Activated CD4-positive, alpha-beta T cell treated with anti-CD3 and anti-CD28 coated beads, Interleukin-2, amount 50 U/mL, for 16 hours (primary cell): ENCODE measurements around the gene DDX6.
"Not testable (repeated sequence)": the region's sequence is repeated elsewhere in the genome, so short reads cannot be mapped to it uniquely, and the experiment has no call there.

Experiments used
- DNase-seq: peaks from one replicate; pipeline ENCODE4 v3.0.0-alpha.2; 2020

DDX6 gene

DNA sequence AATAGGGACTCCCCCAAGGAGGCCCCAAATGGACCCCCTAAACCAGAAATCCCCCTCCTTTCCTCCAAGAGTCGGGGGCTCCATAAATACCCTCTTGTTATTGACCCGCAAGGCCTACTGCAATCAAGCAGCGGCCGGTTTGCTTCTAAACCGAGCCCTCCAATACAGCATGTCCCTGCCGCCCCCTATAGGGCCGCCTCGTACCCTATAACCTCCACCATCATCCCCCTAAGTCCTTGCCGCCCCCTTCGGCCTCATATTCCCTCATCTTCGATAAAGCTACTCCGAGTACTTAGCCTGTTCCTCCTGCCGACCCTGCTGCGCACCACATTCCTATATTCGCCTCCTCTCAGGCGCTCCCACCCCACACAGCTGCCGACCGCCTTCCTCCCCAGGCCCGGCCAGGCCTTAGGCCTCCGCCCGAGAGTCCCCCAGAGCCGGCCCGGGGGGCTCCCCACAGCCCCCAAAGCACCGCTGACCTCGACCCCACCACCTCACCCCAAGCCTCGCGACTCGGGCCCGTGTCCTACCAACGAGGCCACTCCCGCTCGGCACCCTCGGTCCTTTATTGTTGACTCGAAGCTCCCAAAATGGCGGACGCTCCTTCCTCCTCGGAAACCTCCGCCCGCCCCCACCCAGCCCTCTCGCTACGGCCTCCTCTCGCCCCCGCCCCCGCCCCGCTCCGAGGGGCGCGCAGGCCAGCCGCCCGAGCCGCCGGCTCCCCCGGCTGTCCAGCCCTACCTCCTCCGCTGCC is 430 bp downstream of the DDX6 start:
- peak; percentile 52 for DNase-seq

GRCh38 chr11:118789501-118790356 is 1.2 kb downstream of the DDX6 start:
- DNase-seq: peak; percentile 55

DNA sequence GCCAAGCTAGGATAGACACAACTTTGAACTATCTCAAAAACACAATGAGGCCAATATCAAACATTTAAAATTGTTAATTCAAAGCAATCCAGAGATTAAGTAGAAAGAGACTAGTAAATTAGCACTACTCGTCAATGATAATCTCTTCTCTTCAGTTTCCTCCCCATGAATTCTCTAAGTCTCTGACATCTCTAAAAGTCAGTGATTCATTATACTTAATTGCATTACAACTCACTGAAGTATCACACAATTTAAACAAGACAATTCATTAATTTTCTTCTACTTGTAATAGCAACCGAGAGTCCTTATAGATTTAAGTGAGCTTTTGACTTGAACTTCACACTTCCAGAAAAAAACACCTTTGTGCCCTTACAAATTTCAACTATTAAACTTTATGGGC is 4.3 kb downstream of the DDX6 start:
- no peak for DNase-seq

DNA sequence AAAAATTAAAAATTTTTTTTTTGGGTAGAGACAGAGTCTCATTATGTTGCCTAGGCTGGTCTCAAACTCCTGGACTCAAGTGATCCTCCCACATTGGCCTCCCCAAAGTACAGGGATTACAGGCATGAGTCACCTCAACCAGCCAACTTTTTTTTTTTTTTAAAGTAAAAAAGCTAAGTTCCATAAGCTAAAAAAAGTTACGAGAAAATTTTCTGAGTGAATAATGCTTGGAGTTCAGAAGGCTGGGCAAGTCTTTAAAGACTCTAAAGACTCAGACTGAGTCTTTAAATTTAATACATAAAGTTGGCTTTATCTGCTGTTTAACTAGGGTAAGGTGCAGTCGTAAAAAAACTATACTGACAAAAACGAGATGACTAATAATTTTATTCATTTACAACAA is 5.6 kb downstream of the DDX6 start:
- peak; percentile 37 for DNase-seq

GRCh38 chr11:118783724-118784495 is 7.1 kb downstream of the DDX6 start:
- peak; percentile 12 for DNase-seq

GRCh38 chr11:118783324-118783723 is 7.6 kb downstream of the DDX6 start:
- DNase-seq: not testable (repeated sequence)

DNA sequence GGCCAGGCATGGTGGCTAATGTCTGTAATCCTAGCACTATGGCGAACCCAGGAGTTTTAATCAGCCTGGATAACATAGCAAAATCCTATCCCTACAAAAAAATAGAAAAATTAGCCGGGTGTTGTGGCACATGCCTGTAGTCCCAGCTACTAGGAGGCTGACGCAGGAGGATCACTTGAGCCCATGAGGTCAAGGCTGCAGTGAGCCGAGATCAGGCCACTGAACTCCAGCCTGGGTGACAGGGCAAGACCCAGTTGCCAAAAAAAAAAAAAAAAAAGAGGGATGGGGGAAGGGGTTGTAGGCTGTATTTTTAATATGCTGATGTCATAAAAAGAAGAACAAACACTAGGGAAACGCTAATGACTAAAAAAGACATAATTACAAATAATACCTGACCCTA is 12.1 kb downstream of the DDX6 start:
- DNase-seq: no peak

- no peak for DNase-seq
Measured at GRCh38 chr11:118774032-118774431, 16.9 kb downstream of the DDX6 start.

DNA sequence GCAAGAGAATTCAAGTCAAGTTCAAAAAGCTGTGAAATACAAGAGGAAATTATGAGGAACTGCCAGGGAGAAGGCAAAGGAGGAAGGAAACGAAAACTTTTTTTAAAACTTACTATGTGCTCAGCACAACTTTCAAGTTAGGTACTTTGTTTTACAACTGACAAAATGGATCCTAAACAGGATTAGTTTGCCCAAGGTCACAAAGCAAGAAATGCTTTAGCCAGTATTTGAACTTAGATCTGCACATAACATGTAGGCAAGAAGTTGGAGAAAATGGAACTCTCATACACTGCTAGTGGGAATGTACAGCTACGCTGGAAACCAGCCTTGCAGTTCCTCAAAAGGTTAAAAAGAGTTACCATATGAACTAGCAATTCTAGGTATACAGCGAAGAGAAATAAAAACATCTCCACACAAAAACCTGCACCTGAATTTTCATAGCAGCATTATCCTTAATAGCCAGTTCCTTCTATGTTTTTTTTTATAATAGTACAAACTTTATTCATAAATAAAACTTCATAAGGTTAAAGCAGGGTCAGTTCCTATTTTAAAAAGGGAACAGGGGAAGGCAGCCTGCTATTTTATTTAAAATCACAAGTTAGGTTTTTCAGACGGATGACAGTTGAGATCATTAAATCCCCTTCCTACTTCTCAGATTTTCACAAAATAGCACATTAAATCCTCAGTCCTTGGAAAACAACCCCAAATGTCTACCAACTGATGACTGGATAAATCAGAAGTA is 19.2 kb downstream of the DDX6 start:
- no peak for DNase-seq

GRCh38 chr11:118768690-118769089 is 22.3 kb downstream of the DDX6 start:
- DNase-seq: no peak

GRCh38 chr11:118766035-118766434 is 24.9 kb downstream of the DDX6 start:
- no peak for DNase-seq

DNA sequence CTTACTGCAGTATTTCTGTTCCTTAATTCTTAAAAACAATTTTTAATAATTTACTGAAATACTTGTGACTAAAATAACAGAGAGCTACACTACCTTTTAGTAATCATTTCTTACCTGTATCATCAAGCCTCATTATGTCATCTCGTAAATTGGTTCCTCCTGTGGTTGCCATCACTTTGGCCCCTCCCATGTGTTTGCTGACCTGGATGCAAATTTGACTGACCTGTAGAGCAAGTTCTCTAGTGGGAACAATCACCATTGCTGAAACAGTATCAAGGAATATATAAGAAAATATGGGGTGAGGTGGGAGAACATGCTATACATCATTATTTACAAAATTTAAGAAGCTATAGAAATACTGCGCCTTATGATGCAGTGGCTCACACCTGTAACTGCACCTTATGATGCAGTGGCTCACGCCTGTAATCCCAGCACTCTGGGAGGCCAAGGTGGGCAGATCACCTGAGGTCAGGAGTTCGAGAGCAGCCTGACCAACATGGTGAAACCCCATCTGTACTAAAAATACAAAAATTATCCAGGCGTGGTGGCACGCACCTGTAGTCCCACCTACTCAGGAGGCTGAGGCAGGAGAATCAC is 25.8 kb downstream of the DDX6 start:
- DNase-seq: not testable (repeated sequence)

DNA sequence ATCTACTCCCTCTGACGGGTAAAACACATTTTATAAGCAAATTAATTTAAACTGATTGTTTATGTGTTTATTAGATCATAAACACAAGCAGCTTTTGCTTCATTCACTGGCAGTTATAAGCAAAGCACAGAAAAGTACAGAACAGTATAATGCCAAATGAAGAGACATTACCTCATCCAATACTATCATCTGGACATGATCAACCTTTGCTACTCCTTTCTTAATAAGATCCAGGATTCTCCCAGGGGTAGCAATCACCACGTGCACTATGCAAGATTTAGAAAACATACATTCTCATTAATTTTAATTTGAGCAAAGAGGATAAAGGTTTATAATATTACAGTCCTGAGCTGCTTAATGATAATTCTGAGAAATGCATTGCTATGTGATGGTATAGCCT is 27.9 kb downstream of the DDX6 start:
- DNase-seq: no peak

DNA sequence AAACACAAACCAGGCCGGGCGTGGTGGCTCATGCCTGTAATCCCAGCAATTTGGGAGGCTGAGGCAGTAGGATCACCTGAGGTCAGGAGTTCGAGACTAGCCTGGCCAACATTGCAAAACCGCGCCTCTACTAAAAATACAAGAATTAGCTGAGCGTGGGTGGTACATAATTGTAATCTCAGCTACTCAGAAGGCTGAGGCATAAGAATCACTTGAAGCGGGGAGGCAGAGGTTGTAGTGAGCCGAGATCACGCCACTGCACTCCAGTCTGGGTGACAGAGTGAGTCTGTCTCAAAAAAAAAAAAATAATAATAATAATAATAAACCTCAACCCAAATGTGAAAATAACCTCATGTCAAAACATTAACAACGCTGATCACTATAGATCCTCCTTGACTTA is 29.0 kb downstream of the DDX6 start:
- DNase-seq: not testable (repeated sequence)

- no peak for DNase-seq
Measured at GRCh38 chr11:118757876-118758399, 33.0 kb downstream of the DDX6 start.

DNA sequence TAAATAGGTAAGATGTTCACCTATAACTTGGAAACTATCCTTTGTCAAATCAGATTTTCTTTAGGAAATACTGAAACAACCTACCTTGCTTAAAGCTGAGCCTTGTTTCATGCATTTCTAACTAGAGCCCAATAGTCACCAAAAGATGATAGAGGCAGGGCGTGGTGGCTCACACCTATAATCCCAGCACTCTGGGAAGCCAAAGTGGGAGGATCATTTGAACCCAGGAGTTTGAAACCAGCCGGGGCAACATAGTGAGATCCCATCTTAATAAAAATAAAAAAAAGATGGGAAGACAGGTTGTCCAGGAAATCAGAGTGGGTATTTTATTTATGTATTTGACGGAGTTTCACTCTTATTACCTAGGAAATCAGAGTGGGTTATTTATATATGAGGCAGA is 38.3 kb downstream of the DDX6 start:
- no peak for DNase-seq

DNA sequence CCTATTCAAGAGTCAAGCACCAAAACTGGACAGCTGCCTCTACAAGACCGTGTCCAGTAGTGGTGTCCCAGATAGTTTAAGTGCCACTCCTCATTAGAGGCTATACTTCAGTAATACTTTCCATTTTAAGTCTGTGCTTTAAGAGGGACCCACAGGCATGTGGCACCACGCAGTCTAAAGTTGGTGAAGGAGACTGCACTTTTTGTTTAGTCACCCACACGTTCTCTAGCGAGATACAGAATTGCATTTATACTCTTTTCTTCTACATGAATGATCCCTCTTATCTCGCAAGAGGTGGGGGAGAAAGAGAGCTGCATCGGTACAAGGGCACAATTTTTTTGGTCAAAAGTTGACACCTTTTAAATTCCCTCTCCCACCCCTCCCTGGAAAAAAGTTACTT is 41.5 kb downstream of the DDX6 start:
- DNase-seq: no peak

DNA sequence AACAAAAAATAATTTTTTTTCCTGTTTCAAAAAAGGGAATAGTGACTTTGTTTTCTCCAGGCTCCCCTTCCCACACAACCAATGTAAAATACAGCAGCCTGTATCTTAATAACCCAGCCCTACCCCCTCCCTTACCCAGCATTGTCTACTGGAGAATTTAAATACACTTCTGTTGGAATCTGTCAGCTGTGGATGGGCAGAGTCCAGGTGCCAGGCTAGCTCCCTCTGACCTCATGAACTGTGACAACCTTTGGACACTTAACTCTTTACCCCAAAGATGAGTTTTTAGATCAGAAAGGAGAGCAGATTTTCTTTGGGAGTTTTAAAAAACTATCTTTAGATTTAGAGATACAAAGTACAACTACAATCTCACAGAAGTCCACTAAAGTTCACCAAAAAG is 42.9 kb downstream of the DDX6 start:
- no peak for DNase-seq

DNA sequence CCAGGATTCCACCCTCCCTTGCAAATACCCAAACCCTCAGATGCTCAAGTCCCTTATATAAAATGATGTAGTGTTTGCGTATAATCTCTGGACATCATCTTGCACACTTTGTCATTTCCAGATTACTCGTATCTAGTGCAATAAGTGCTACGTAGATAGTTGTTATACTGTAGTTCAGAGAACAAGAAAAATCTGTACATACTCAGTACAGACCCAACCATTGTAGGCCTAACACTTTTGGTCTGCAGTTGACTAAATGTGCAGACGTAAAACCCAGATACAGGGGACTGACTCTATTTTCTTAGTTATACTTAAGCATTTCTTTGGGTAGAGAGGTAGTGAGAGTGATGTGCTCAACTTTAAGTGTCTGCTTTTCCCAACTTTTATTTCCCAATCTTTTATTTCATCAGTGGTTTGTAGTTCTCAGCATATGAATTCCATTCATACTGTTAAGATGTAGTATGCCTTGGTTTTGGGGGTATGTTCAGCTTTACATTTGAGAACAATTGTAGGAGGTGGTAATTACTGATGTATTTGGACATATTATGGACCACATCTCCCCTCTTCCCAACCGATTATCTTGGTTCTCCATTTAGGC is 43.9 kb downstream of the DDX6 start:
- no peak for DNase-seq

DNA sequence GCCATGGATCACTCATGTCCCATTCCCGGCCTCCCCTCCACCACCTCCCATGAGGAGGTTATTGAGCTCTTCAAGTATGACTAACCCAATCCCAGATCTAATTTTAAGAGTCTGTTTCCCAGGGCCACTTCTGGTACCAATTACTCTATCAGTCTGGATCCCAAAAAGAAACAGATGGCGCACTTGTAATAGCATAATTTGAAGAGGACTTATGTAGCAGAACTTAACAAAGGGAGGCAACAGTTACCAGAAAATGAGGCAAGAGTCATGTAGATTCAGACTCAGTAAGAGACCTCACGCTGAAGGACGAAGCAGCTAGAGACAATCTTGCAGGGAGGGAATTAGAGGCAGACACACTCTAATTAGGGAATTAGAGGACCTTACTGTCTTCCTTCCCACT is 46.9 kb downstream of the DDX6 start:
- DNase-seq: no peak

DNA sequence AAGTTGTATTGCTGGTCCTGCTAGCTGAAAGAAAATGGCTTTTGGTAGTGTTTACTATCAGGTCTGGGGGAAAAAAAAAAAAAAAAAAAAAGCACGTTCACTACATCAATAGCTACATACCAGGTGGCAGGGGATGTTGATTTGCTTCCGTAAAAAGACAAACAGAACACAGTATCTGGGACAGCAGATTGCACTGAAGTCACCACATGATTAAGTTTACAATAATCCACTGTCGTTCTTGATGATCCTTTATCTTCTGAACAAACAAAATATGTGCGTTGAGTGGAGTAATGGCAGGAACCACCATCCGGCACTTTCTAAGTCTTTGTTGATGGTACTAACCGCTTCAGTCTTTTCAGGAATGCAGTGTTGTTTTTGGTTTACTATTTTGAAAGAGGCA is 48.7 kb downstream of the DDX6 start:
- DNase-seq: no peak

- DNase-seq: no peak
Measured at GRCh38 chr11:118740892-118741291, 50.1 kb downstream of the DDX6 start.
